Dendritic cell treated with granulocyte-macrophage colony-stimulating factor and Interleukin-4, amounts not matched to agents 40 ng/mL and 50 ng/mL, for 4 days (primary cell): ENCODE data around the gene UQCRC1.

Source experiments
- H3K27ac Mint-ChIP-seq: one replicate; pipeline ENCODE4 v1.8.0; 2022; ENCODE audit warnings: mild to moderate bottlenecking, mixed read lengths
- H3K27me3 Mint-ChIP-seq: one replicate; pipeline ENCODE4 v1.8.0; 2022; ENCODE audit warnings: mild to moderate bottlenecking, mixed read lengths
- H3K36me3 Mint-ChIP-seq: one replicate; pipeline ENCODE4 v1.8.0; 2022; ENCODE audit warnings: low read depth, mixed read lengths
- H3K4me1 Mint-ChIP-seq: one replicate; pipeline ENCODE4 v1.8.0; 2022; ENCODE audit warnings: low read depth, mixed read lengths
- H3K4me3 Mint-ChIP-seq: one replicate; pipeline ENCODE4 v1.8.0; 2022; ENCODE audit warnings: mild to moderate bottlenecking, moderate library complexity, mixed read lengths
- H3K9me3 Mint-ChIP-seq: one replicate; pipeline ENCODE4 v1.8.0; 2022; ENCODE audit warnings: mixed read lengths
- intact Hi-C: fragments of 100-400 bp; cut with micrococcal nuclease; formaldehyde crosslinking; loops from one replicate; pipeline ENCODE4 v1.15.0; 2022

UQCRC1 gene

DNA sequence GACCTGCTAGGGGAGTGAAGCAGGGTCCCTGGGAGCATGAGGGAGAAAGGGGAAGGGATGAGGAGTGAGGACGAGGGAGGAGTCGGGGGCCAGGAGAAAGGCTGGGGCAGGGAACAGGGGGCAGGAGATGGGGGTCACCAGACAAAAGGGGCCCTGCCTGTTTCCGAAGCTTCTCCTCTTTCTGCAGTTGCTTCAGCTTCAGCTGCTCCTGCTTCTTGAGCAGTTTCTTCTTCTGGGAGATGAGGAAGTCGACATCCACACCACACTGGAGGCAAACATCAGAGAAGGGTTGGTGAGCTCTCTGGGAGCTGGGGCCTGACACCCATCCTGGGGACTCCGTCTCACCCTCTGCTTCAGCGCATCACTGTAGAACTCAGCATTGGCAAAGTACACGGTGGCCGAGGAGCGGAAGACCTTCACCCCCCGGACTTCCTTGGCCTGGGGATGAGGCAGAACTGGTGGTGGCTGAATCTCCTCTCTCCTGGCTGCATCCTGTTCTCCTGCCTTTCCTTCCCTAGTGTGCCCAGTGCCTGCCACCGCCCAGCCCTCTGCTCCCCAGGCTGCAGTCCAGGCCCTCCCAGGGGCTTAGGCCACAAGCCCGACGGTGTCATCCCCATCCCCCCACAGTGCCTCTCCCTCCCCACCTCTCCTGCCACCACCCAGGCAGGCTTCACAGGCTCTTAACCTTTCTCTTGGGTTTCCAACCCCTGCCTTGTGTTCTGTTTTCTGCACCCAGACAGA is 19.0 kb upstream of the UQCRC1 start:
- Mint-ChIP-seq H3K9me3 (no peaks in the 10 kb centered on the region), H3K36me3 (peaks cover 100% of the 10 kb centered on the region), H3K27ac (peak overlapping the region; percentile 12), H3K27me3 (no peaks in the 10 kb centered on the region), H3K4me1 (peaks cover 16% of the 10 kb centered on the region), H3K4me3 (no peak overlapping the region)
- intact Hi-C loops = no loop called here

DNA sequence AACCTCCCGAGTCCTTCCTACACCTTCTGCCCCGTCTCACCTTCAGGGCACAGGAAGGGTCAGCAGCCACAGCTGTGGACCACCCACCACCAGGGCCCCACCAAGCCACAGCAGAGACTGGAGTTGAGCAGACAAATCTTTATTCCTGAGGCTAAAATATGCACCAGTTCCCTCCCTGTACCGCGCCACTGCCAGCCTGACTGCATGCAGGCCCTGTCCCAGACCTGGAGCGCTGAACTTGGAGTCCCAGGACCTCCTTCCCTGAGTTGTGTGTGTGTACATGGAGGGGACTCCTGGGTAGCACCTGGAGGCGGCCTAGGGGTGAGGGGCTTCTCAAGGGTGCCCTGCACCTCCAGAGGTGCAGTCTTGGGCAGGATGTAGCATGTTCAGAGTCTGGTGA is 16.2 kb upstream of the UQCRC1 start:
- H3K27me3 Mint-ChIP-seq = no peaks in the 10 kb centered on the region
- H3K36me3 Mint-ChIP-seq = peaks cover 84% of the 10 kb centered on the region
- intact Hi-C loops = no loop called here
- H3K9me3 Mint-ChIP-seq = no peaks in the 10 kb centered on the region
- H3K27ac Mint-ChIP-seq = no peak overlapping the region
- no peaks in the 10 kb centered on the region for H3K4me1 Mint-ChIP-seq
- H3K4me3 Mint-ChIP-seq = no peak overlapping the region

GRCh38 chr3:48624767-48625166 is 15.3 kb upstream of the UQCRC1 start:
- Mint-ChIP-seq H3K27ac (no peak overlapping the region), H3K4me3 (no peak overlapping the region), H3K27me3 (no peaks in the 10 kb centered on the region), H3K4me1 (no peaks in the 10 kb centered on the region), H3K9me3 (no peaks in the 10 kb centered on the region), H3K36me3 (peaks cover 77% of the 10 kb centered on the region)
- intact Hi-C loops = no loop called here

DNA sequence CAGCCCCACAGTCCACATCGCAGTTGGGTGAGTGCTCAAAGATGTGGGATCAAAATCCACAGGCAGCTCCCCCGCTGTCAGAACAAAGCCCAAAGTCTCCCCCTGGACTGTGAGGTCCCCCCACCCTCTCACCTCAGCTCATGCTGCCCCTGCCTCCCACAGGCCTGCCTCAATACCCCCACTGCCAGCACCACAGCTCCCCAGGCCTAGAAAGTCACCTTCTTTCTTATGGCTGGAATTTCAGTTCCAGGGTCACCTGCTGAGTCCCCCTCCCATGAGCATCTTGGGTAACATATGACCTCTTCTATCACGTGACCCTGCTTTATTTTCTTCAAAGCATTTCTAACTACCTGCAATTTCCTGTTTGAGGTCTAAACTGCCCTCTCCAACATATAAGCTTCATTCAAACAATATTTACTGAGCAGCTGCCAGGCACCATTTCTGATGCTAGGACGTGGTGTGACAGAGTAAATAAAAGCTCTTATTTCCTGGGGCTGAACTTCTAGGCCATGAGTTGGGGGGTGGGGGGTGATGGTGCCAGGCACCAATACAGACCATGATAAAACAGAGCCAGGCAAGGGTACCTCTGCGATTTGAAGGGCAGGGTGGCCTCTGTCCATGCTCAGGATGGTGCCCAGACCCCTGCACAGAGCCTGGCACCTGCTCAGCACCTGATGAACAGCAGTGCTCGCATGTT is 14.6 kb upstream of the UQCRC1 start:
- Mint-ChIP-seq H3K27ac (no peak overlapping the region), H3K4me3 (no peak overlapping the region), H3K9me3 (no peaks in the 10 kb centered on the region), H3K4me1 (no peaks in the 10 kb centered on the region), H3K36me3 (peaks cover 70% of the 10 kb centered on the region), H3K27me3 (no peaks in the 10 kb centered on the region)
- intact Hi-C loops = no loop called here

DNA sequence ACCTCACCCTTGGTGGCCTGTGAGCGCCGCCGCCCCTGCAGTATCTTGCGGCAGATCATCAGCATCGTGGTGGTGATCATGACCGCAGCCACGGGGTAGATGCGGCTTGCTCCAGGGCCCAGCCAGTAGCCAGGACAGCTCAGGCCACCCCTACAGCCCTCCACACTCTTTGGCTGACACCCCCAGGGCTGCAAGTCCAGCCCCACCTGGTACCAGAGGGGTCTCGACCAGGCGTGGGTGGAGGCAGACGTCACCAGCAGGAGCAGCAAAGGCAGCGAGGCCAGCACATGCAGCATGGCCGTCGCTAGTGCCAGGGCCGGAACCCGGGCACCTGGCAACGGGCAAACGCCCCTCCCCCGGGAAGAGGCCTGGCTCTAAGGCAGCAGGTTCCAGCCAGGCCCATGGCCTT is 12.0 kb upstream of the UQCRC1 start, which contains the start of gene TMEM89:
Gene TMEM89 (minus strand): TSS at position 309 of the 409 bp plus-strand sequence. CDS start 13 bp downstream, at position 296.
- H3K36me3 Mint-ChIP-seq = peaks cover 52% of the 10 kb centered on the region
- no peaks in the 10 kb centered on the region for H3K27me3 Mint-ChIP-seq
- intact Hi-C loops = no loop called here
- H3K4me3 Mint-ChIP-seq = no peak within 1 kb of the TSS
- H3K27ac Mint-ChIP-seq = peak within 1 kb of the TSS; percentile 15
- H3K9me3 Mint-ChIP-seq = peaks cover 18% of the 10 kb centered on the region
- H3K4me1 Mint-ChIP-seq = peaks cover 6% of the 10 kb centered on the region

- Mint-ChIP-seq H3K27me3 (no peaks in the 10 kb centered on the region), H3K9me3 (peaks cover 18% of the 10 kb centered on the region), H3K27ac (no peak overlapping the region), H3K4me3 (no peak overlapping the region), H3K4me1 (peaks cover 6% of the 10 kb centered on the region), H3K36me3 (peaks cover 36% of the 10 kb centered on the region)
- intact Hi-C loops = no loop called here
These were observed 10.4 kb upstream of the UQCRC1 start for GRCh38 chr3:48619541-48620524.

- no peak overlapping the region for H3K27ac Mint-ChIP-seq
- H3K27me3 Mint-ChIP-seq = no peaks in the 10 kb centered on the region
- peaks cover 19% of the 10 kb centered on the region for H3K36me3 Mint-ChIP-seq
- intact Hi-C loops = no loop called here
- no peak overlapping the region for H3K4me3 Mint-ChIP-seq
- H3K9me3 Mint-ChIP-seq = peaks cover 18% of the 10 kb centered on the region
- H3K4me1 Mint-ChIP-seq = peaks cover 26% of the 10 kb centered on the region
These were observed 8.1 kb upstream of the UQCRC1 start for GRCh38 chr3:48617559-48617958.

DNA sequence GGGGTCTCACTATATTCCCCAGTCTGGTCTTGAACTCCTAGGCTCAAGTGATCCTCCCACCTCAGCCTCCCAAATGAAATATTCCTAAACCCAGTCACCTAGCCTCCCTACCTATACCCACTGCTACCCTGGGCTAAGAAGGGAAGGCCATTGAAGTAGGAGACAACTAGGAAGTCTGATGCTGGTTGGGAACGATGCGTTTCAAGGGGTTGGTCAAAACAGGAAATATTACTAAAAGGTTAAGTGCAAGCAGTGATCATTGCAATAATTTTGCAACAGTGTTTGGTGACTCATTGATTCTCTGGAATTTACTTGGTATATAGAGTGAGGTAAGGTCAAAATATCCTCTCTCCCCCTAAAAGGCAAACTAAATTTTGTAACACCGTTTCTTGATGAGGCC is 4.6 kb upstream of the UQCRC1 start:
- peaks cover 18% of the 10 kb centered on the region for H3K9me3 Mint-ChIP-seq
- intact Hi-C loops = no loop called here
- H3K4me3 Mint-ChIP-seq = peak overlapping the region; percentile 32
- H3K36me3 Mint-ChIP-seq = peaks cover 14% of the 10 kb centered on the region
- peak overlapping the region; percentile 90 for H3K27ac Mint-ChIP-seq
- H3K4me1 Mint-ChIP-seq = peaks cover 28% of the 10 kb centered on the region
- no peaks in the 10 kb centered on the region for H3K27me3 Mint-ChIP-seq

- H3K4me1 Mint-ChIP-seq = peaks cover 35% of the 10 kb centered on the region
- peaks cover 6% of the 10 kb centered on the region for H3K9me3 Mint-ChIP-seq
- no peak overlapping the region for H3K4me3 Mint-ChIP-seq
- H3K27ac Mint-ChIP-seq = peak overlapping the region; percentile 90
- intact Hi-C loops = no loop called here
- H3K36me3 Mint-ChIP-seq = peaks cover 25% of the 10 kb centered on the region
- H3K27me3 Mint-ChIP-seq = no peaks in the 10 kb centered on the region
These were observed 2.9 kb upstream of the UQCRC1 start for GRCh38 chr3:48612309-48612708.

DNA sequence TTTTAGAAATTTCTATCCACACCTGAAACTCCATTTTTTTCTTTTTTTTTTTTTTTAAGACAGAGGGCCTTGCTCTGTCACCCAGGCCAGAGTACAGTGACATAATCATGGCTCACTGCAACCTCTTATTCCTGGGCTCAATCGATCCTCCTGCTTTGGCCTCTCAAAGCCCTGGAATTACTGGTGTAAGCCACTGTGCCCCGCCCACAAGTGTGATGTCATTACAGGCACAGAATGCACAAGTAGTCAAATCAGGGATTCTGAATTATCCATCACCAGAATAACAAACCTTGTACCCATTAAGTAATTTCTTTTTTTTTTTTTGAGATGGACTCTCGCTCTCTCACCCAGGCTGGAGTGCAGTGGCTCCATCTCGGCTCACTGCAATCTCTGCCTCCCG is 1.9 kb downstream of the UQCRC1 start:
- peaks cover 24% of the 10 kb centered on the region for H3K4me1 Mint-ChIP-seq
- no peak overlapping the region for H3K4me3 Mint-ChIP-seq
- H3K36me3 Mint-ChIP-seq = peaks cover 68% of the 10 kb centered on the region
- intact Hi-C loops = loop anchor here (5.0 kb wide), 1 partner anchor 50 kb away; the partner anchor contains the start of gene PFKFB4
- H3K9me3 Mint-ChIP-seq = no peaks in the 10 kb centered on the region
- peak overlapping the region; percentile 25 for H3K27ac Mint-ChIP-seq
- no peaks in the 10 kb centered on the region for H3K27me3 Mint-ChIP-seq

DNA sequence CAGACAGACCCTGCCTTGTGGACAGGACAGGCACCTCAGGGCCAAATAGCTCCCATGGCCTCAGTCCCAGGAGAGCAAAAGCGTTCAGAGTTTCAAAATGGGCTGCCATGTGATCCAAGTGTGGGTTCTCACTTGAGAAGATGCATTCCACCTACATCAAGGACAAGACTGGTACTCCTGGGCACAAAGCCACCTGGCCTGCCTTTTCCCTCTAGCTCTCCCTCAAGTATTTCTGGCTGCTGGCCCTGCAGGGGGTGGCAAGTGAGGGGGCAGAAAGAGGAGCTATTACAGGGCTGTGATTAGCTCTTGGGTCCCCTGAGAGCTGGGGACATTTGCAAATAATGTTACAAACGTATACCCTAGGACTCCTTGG is 7.8 kb downstream of the UQCRC1 start:
- Mint-ChIP-seq H3K27me3 (no peaks in the 10 kb centered on the region), H3K4me3 (no peak overlapping the region), H3K4me1 (peaks cover 21% of the 10 kb centered on the region), H3K9me3 (no peaks in the 10 kb centered on the region), H3K27ac (no peak overlapping the region), H3K36me3 (peaks cover 97% of the 10 kb centered on the region)
- intact Hi-C loops = no loop called here

GRCh38 chr3:48600711-48601621 is 8.5 kb downstream of the UQCRC1 start:
- peaks cover 90% of the 10 kb centered on the region for H3K36me3 Mint-ChIP-seq
- H3K27ac Mint-ChIP-seq = no peak overlapping the region
- H3K9me3 Mint-ChIP-seq = no peaks in the 10 kb centered on the region
- intact Hi-C loops = no loop called here
- peaks cover 4% of the 10 kb centered on the region for H3K27me3 Mint-ChIP-seq
- peaks cover 23% of the 10 kb centered on the region for H3K4me1 Mint-ChIP-seq
- H3K4me3 Mint-ChIP-seq = no peak overlapping the region
